AG09319 (cell line): Measurements from ENCODE around the gene NLN.

Experiments
- DNase-seq: peaks from one replicate; pipeline ENCODE4 v3.0.0-alpha.2; 2010; ENCODE audit warnings: low read depth; ENCODE audit errors: extremely low read depth
- CTCF ChIP-seq: IDR thresholded peaks from 2 replicates; pipeline ENCODE4 v1.5.1; 2011; ENCODE audit warnings: low read depth, mild to moderate bottlenecking, inconsistent platforms, low read length, moderate library complexity

Gene NLN

GRCh38 chr5:65856520-65856919 is 134.5 kb downstream of the NLN start:
- no peak for TF ChIP-seq CTCF
- no peak for DNase-seq

GRCh38 chr5:65858316-65858715 is 136.3 kb downstream of the NLN start:
- no peak for TF ChIP-seq CTCF
- DNase-seq = no peak

- peak; percentile 93 for DNase-seq
- TF ChIP-seq CTCF = no peak
Measured at GRCh38 chr5:65861830-65862241, 139.8 kb downstream of the NLN start.

GRCh38 chr5:65862384-65862783 is 140.4 kb downstream of the NLN start:
- DNase-seq = no peak
- no peak for TF ChIP-seq CTCF

- no peak for DNase-seq
- no peak for TF ChIP-seq CTCF
Measured at GRCh38 chr5:65863747-65864146, 141.7 kb downstream of the NLN start.

GRCh38 chr5:65866837-65867521 is 145.0 kb downstream of the NLN start:
- DNase-seq = no peak
- TF ChIP-seq CTCF = no peak

- DNase-seq = no peak
- no peak for TF ChIP-seq CTCF
Measured at GRCh38 chr5:65867542-65868195, 145.7 kb downstream of the NLN start.
